GM08714 (cell line): ENCODE data around the gene RGS7.
"Not testable (repeated sequence)": the region's sequence is repeated elsewhere in the genome, so short reads cannot be mapped to it uniquely, and the experiment has no call there.

ENCODE experiments used
- H3K4me3 ChIP-seq: fragments of 200-500 bp; sonication (Bioruptor generic); 2 replicates; pipeline ENCODE4 v1.5.1; 2014; ENCODE audit warnings: mild to moderate bottlenecking, low read length, inconsistent platforms
- ZNF274 ChIP-seq: IDR thresholded peaks from 2 replicates; pipeline ENCODE4 v1.6.1; 2012; ENCODE audit warnings: mild to moderate bottlenecking, low read depth, low read length

RGS7 gene

DNA sequence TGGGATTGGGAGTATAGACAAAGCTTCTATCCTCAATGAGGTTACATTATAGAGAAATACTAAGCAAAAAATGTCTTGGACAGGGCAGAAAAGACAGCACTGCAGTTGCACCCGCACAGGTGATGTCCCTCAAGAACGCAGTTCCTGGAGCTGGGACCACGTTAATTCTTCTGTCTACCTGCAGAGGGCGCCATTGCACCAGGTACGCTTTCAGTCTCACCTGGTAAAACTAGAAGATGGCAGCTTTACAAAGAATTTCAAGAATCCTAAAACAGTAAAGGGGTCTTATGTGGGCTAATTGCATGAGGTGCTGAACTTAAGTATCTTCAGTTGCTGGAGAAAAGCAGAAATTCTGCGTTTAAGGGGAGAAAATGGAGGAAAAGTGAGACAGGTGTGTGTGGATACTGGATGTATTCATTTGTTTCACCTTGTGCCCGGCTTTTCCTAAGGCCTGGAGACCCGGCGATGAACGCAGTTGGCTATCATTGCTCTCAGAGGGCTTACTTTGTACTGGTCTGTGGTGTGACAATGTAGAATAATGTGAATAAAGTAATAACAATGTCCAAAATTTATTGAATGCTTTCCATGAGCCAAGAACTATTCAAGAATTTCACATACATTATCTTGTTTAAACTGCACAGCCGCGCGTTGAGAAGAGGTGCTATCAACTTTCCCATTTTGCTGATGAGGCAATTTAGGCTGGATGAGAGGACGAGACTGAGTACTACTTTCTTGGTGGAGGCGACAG, 468.8 kb downstream of the RGS7 start:
- no peak overlapping the region for H3K4me3 ChIP-seq
- TF ChIP-seq ZNF274 = no peak

DNA sequence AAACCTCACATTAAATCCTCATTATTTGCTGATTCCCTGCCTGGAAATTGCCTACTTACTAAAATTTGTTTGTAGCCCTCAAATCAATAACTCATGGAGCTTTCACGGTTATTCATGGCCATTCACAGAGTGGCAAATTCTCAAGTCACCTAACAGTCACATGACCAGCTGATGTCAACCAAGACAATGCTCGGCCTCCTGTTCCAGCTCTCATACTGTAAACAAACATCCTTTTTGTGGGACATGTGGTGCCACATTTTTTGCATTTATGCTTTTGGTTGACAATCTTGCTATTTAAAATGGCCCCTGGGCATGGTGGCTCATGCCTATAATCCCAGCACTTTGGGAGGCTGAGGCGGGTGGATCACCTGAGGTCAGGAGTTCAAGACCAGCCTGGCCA, 473.5 kb downstream of the RGS7 start:
- H3K4me3 ChIP-seq = no peak overlapping the region
- TF ChIP-seq ZNF274 = no peak

- H3K4me3 ChIP-seq = not testable (repeated sequence)
Observed at GRCh38 chr1:240882656-240883308, 474.2 kb downstream of the RGS7 start.

GRCh38 chr1:240878631-240879030, 478.4 kb downstream of the RGS7 start:
- no peak overlapping the region for H3K4me3 ChIP-seq
- TF ChIP-seq ZNF274 = no peak

- H3K4me3 ChIP-seq = no peak overlapping the region
- TF ChIP-seq ZNF274 = no peak
Observed at GRCh38 chr1:240877605-240878004, 479.4 kb downstream of the RGS7 start.

GRCh38 chr1:240876071-240876470, 480.9 kb downstream of the RGS7 start:
- no peak overlapping the region for H3K4me3 ChIP-seq
- no peak for TF ChIP-seq ZNF274

DNA sequence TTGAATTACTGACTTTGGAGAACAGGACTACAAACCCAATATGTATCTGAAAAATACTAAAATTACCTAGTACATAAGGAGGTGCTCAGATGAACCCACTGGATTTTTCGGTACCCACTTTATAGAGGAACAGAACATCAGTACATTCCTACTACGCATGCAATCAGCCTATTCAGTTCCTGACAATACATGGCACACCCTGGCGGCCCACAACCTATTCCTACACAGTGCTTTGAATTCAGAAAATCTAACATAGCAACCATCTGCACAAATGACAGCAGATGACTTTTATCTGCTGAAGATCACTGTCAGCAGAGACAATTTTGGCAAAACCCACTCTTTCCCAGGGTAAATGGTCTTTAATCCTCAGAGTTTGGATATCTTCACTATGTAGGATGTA, 487.9 kb downstream of the RGS7 start:
- TF ChIP-seq ZNF274 = no peak
- no peak overlapping the region for H3K4me3 ChIP-seq

GRCh38 chr1:240866724-240867123, 490.3 kb downstream of the RGS7 start:
- TF ChIP-seq ZNF274 = no peak
- no peak overlapping the region for H3K4me3 ChIP-seq

DNA sequence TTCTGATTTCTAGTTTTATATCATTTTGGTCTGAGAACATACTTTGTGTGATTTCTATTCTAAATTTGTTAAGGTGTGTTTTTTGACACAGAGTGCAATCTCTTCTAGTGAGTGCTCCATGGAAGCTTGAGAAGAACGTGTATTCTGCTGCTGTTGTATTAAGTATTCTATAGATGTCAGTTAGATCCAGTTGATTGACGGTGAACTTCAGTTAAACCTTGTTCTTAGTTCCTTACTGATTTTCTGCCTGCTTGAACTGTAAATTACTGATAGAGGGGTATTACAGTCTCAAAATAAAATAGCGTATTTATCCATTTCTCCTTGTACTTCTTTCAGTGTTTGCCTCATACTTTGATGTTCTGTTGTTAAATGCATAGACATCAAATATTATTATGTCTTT, 497.0 kb downstream of the RGS7 start:
- no peak overlapping the region for H3K4me3 ChIP-seq
- TF ChIP-seq ZNF274 = no peak

DNA sequence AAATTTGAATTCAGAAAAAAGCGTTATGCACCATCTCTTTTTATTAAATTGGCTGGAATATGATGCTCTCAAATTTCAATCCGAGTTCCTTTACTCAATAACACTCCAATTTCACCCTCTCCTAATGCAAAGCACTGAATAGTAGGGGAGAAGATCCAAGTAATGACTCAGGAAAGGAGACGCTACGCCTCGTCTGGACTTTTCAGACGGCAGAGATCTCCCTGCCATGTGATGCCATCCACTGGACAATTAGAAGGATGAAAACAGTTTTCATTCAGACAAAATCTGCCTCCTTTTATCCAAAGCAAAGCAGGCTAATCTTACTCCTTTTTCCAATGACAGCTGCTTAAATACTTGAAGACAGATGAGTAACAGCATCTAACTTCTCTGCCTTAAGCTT, 502.6 kb downstream of the RGS7 start:
- no peak for TF ChIP-seq ZNF274
- no peak overlapping the region for H3K4me3 ChIP-seq

DNA sequence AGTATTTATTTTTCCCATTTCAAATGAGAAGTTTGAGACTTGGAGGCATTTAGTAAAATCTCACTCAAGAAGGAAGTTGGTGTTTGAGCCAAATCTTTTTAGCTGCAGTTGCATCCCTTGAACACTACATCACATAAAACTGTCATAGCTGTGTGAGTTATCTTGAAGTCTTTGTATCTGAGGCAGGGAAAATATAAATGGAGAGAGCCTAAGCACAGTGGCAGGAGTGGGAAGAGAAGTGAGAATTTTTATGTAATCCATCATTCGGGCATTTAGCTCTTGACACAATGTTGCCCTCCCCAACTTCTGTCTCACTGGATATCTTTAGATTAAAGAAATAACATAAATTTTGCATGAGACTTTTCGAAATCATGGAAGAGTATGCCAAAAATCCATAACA, 509.7 kb downstream of the RGS7 start:
- TF ChIP-seq ZNF274 = no peak
- H3K4me3 ChIP-seq = no peak overlapping the region

DNA sequence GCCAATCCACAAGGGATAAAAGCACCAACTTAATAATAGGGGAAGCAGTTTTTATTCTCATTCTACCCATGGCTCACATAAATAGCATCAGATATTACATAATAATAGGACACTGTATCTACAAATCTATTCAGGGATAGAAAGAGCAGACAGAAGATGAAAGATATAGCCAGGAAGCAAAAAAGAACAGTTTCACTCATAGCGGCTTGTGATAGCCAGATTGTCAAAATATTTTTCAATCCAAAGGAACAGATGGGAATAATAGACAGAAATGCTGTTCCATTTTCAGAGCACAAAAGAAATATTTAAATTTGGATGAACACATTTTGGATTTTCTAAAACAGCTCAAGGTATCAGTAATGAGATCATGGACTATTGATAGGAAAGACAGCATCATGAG, 512.5 kb downstream of the RGS7 start:
- TF ChIP-seq ZNF274 = no peak
- no peak overlapping the region for H3K4me3 ChIP-seq

- no peak for TF ChIP-seq ZNF274
- no peak overlapping the region for H3K4me3 ChIP-seq
Observed at GRCh38 chr1:240843798-240844197, 513.2 kb downstream of the RGS7 start.

DNA sequence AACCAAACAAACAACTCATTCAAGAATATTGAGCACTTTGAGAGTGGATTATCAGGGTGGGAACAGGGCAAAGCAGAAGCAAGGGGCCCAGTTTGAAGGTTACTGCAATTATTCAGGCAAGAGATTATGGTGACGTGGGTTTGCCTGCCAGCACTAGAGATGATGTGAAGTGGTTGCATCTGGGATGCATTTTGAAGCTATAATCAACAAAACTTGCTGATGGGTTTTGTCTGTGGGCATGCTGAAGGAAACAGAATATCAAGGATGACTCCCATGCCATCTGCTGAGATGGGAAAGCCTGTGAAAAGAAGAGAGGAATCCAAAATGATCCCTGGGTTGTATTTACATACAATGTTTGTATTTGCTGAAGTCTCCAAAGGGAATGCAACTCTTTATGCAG, 520.7 kb downstream of the RGS7 start:
- no peak for TF ChIP-seq ZNF274
- no peak overlapping the region for H3K4me3 ChIP-seq

GRCh38 chr1:240835291-240835690, 521.7 kb downstream of the RGS7 start:
- no peak for TF ChIP-seq ZNF274
- no peak overlapping the region for H3K4me3 ChIP-seq

DNA sequence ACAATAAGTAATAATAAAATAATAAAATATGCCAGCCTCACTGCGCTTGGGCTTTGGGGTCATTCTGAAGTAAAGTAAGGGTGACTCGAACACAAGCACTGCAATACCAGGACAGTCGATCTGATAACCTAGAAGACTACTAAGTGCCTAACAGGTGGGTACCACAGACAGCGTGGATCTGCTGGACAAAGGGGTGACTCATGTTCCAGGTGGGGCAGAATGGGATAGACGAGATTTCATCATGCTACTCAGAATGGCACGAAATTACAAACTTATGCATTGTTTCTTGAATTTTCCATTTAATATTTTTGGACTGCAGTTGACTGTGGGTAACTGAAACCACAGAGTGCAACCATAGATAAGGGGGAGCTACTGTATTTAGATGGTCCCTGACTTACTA, 523.9 kb downstream of the RGS7 start:
- TF ChIP-seq ZNF274 = no peak
- H3K4me3 ChIP-seq = no peak overlapping the region
